GM15510 (cell line): ENCODE data around the gene PRDM2.

ENCODE experiments used
- POLR2A ChIP-seq: IDR thresholded peaks from 3 replicates; pipeline ENCODE4 v1.6.1; 2011; ENCODE audit warnings: borderline replicate concordance; ENCODE audit not compliant: insufficient read length; ENCODE audit errors: extremely low read depth

PRDM2 gene

GRCh38 chr1:13722808-13723360 lies 22.9 kb downstream of the PRDM2 start:
- TF ChIP-seq POLR2A, result no peak

GRCh38 chr1:13723810-13724209 lies 23.8 kb downstream of the PRDM2 start:
- no peak for TF ChIP-seq POLR2A

- TF ChIP-seq POLR2A, result no peak
Measured at GRCh38 chr1:13725714-13726175, 25.8 kb downstream of the PRDM2 start.

DNA sequence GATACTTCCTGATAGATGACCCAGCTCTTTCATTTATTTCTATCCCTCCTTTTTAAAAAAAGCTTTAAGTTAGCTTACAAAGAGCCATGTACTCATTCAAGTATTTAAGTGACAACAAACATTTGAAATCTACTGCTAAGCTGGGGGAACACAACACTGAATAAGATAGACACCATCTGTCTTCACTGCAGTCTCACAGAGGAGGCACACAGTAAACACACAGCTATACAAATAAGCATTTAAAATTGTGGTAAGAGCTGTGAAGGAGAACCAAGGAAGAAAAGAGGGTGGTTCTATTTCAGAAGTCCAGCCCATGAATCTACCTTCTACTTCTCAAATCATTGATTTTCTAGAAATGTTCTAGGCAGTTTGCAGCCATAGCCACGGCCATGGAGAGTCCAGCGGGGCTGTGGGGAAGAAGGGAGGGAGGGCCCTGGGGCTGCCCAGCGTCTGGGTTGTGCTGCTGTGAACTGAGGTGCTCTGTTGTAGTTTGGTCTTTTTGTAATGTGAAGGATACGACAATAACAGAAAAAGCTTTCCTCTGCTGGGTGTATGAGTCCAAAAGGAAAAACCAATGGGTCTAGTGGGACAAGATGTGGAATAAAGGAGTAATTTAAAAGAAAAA lies 28.2 kb downstream of the PRDM2 start:
- no peak for TF ChIP-seq POLR2A

GRCh38 chr1:13730291-13730690 lies 30.3 kb downstream of the PRDM2 start:
- TF ChIP-seq POLR2A, result no peak

- peak; percentile 73 for TF ChIP-seq POLR2A
Measured at GRCh38 chr1:13730751-13731482, 30.9 kb downstream of the PRDM2 start.

- TF ChIP-seq POLR2A, result no peak
Measured at GRCh38 chr1:13731897-13732296, 31.9 kb downstream of the PRDM2 start.

GRCh38 chr1:13732971-13733667 lies 33.1 kb downstream of the PRDM2 start:
- no peak for TF ChIP-seq POLR2A

DNA sequence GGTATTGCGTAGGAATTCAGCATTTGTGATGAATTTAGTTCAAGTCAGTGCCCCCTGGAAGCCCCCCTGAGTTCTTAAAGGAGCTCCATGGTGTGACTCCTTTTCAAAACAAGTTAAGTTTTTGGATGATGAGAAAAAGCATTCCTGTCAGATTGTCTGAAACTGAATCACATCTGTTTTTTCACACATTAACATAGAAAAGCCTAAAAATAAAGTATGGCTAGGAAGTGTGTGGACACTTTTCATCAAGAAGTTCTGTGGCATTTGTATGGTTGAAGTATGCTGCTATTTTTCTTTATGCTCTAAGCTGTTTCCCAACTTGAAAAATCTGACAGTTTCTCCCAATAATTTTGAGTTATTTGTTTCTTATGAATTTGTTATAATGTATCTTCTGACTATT lies 33.7 kb downstream of the PRDM2 start:
- no peak for TF ChIP-seq POLR2A

DNA sequence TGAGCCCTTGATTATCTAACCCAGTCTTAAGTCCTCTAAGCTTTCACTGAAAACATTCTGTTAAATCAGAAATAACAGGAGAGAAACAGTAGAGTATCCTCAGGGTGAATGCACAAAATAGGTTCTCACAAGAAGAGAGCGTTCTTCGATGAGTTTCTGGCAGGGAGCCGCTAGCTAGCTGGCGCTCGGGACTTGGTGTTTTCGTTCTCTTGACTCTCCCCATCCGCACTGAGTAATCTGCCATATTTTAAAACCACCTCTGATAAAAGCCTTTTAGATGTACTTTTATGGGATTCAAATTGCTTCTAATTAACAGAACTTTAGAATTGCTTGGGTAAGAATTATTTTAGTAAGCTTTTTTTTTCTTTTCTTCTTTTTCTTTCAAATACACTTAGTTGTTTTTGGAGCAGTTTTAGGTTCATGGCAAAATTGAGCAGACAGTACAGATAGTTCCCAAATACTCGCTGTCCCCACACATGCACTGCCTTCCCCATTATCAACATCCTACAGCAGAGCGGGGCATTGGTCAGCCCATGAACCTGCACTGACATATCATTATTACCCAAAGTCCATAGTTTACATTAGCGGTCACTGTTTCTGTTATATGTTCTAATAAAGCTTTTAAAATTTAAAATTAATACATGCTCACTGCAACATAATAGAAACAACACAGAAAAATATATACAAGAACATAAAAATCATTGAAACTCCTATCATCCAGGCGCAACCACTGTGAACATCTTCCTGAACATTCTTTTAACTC lies 35.4 kb downstream of the PRDM2 start:
- no peak for TF ChIP-seq POLR2A

DNA sequence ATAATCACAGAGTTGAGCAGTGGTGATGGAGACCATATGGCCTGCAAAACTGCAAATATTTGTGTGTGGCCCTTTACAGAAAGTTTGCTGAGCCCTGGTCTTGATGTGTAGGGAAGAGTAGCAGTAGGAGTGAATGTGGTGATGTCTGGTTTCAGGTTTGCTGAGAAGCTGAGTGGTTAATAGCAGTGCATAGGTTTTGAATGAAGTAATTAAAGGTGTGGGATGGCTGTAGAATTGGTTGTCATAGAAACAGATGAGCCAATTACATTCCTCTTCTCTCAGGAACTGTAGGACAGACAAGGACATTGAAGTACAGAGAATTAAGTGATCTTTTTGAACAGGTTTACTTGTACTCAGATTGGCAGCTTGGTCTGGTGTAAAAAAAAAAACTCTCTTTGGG lies 37.4 kb downstream of the PRDM2 start:
- no peak for TF ChIP-seq POLR2A

DNA sequence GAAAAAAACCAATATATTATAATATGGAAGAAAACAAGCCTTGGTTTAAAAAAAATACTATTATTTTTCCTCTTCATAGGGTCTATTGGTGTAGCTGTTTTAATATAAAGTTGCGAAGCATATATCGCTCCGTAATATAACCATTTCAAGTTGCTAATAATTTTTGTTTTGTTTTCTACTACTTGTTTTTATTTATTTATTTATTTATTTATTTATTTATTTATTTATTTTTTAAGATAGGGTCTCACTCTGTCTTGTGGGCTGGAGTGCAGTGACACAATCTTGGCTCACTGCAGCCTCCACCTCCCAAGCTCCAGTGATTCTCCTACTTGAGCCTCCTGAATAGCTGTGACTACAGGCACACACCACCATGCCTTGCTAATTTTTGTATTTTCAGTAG lies 46.4 kb downstream of the PRDM2 start:
- TF ChIP-seq POLR2A, result no peak

DNA sequence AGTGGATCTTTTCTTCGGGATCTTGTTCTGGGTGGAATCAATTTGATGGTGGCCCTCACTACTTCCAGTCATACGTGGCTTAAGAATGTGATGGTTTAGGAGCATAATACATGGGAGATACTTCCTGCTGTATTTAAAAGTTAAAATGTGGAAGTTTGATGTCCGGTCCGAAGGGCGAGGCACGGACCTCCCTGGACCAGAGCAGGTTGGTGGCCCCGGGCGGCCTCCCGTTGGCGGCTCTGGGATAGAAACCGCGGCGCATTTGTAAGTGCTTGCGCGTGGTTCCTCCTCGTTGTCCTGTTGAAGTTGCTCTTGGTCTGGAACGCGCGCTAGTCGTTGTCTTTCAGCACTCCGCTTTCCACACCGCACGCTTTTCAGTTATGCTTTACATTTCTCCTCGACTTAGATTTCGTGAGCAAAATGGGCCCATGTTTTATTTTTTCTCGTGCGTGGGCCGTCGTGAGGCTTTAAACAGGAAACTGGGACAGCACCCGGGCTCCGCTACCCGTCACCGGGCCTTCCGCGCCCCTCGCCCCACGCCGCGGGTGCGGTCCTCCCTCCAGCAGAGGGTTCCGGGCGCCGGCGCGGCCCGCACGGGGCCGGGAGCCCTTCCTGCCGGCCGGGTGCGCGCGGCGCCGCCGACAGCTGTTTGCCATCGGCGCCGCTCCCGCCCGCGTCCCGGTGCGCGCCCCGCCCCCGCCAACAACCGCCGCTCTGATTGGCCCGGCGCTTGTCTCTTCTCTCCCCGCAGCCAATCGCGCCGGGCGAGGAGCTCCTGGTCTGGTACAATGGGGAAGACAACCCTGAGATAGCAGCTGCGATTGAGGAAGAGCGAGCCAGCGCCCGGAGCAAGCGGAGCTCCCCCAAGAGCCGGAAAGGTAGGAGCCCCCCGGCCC lies 48.9 kb downstream of the PRDM2 start:
- TF ChIP-seq POLR2A, result peak; percentile 82
